Motor neuron (in vitro differentiated cells): ENCODE data around the gene CEND1. TPM values are rescaled to one million over a fixed set of nuclear protein-coding genes. Genes with fewer than 3 reads are reported as not detected.

ENCODE experiments used
- ATAC-seq, 8 experiments: fragments of 200-7000 bp; cut with Tn5 transposase; replicated peaks in 6 of 8; 2 replicates each; pipeline ENCODE4 v1.8.0; 2021; ENCODE audit warnings: mild to moderate bottlenecking in 8 of 8, moderate library complexity in 8 of 8
- H3K27ac ChIP-seq, 2 donors: fragments of 250-450 bp; sonication (Bioruptor Pico); 2 replicates each; pipeline ENCODE4 v1.9.0; 2021; ENCODE audit warnings: antibody characterized with exemption in 2 of 2, mild to moderate bottlenecking in 2 of 2, moderate library complexity in 1 of 2
- H3K4me1 ChIP-seq, 2 donors: fragments of 250-450 bp; sonication (Bioruptor Pico); replicated peaks in 1 of 2; 2 replicates each; pipeline ENCODE4 v1.6.1; 2021; ENCODE audit warnings: antibody characterized with exemption in 2 of 2, mild to moderate bottlenecking in 2 of 2, moderate library complexity in 1 of 2
- H3K4me3 ChIP-seq, 5 donors: fragments of 250-450 bp; sonication (Bioruptor Pico); 2 replicates each; pipeline ENCODE4 v1.9.0; 2021; ENCODE audit warnings: antibody characterized with exemption in 5 of 5, mild to moderate bottlenecking in 5 of 5, moderate library complexity in 4 of 5
- WGBS, 10 experiments: fragments of 450-650 bp; shearing (Covaris generic); methylation state at CpG; one replicate each; pipeline ENCODE4 v1.0.0; 2022; 5-methylcytosine and 5-hydroxymethylcytosine counted together
- in situ Hi-C, 9 experiments: fragments of 400-800 bp; cut with MboI; loops; one replicate each; pipeline ENCODE4 v1.15.0; 2021; ENCODE audit warnings: low sequenced_read_pairs in 9 of 9, low pct_unique_long_range_greater_than_20kb in 2 of 9; ENCODE audit not compliant: unreplicated experiment in 9 of 9
- total RNA-seq, 8 experiments: library from RNA; unstranded; fragments of 300-600 nt; gene quantifications; 2 replicates each; pipeline versions ENCODE4 v1.2.3 to v1.2.4, GENCODE V29; 2022

Gene CEND1
- total RNA-seq, 8 experiments from 2014 or later = 1.8 to 21.7 (median 15.3) TPM

- in situ Hi-C loops = loop anchor here in 1 of 9 experiments (25.0 kb wide), 1 partner anchor 201 kb away; the partner anchor contains the start of genes LMNTD2 and RASSF7
- no peak overlapping the region for H3K4me3 ChIP-seq
- no peak overlapping the region for H3K27ac ChIP-seq
- 83 to 100% (median 88%) methylated on average over 1 to 10 of the region's 22 CpGs; no CpG with 5 or more reads in 6 of the 10 experiments for WGBS, 10 experiments
- no peaks in the 10 kb centered on the region for H3K4me1 ChIP-seq
- peak in 1 of 8 experiments; percentile 3 for ATAC-seq
Measured at GRCh38 chr11:763549-764321, 26.2 kb downstream of the CEND1 start.

GRCh38 chr11:763073-763463 is 26.8 kb downstream of the CEND1 start:
- Histone ChIP-seq H3K4me3 (no peak overlapping the region), H3K4me1 (no peaks in the 10 kb centered on the region), H3K27ac (no peak overlapping the region)
- WGBS, 10 experiments = 100% methylated on average over 1 of the region's 24 CpGs; no CpG with 5 or more reads in 9 of the 10 experiments
- in situ Hi-C loops = loop anchor here in 1 of 9 experiments (25.0 kb wide), 1 partner anchor 201 kb away; the partner anchor contains the start of genes LMNTD2 and RASSF7
- ATAC-seq = no peak

GRCh38 chr11:762421-763072 is 27.3 kb downstream of the CEND1 start:
- 0 to 100% (median 54%) methylated on average over 1 to 5 of the region's 10 CpGs; no CpG with 5 or more reads in 6 of the 10 experiments for WGBS, 10 experiments
- Histone ChIP-seq H3K4me1 (no peaks in the 10 kb centered on the region), H3K27ac (no peak overlapping the region), H3K4me3 (no peak overlapping the region)
- ATAC-seq = peak in 5 of 8 experiments; percentile 18 to 71 (median 42)
- in situ Hi-C loops = loop anchor here in 1 of 9 experiments (25.0 kb wide), 1 partner anchor 200 kb away; the partner anchor contains the start of genes LMNTD2 and RASSF7

- Histone ChIP-seq H3K4me3 (no peak overlapping the region), H3K27ac (no peak overlapping the region), H3K4me1 (no peaks in the 10 kb centered on the region)
- in situ Hi-C loops = loop anchor here in 1 of 9 experiments (25.0 kb wide), 1 partner anchor 199 kb away; the partner anchor contains the start of genes LMNTD2 and RASSF7
- WGBS, 10 experiments = 80 to 100% (median 92%) methylated on average over 1 to 8 of the region's 8 CpGs; no CpG with 5 or more reads in 2 of the 10 experiments
- ATAC-seq = no peak
Measured at GRCh38 chr11:761526-762108, 28.3 kb downstream of the CEND1 start.

- H3K4me3 ChIP-seq = no peak overlapping the region
- H3K4me1 ChIP-seq = no peaks in the 10 kb centered on the region
- ATAC-seq = no peak
- in situ Hi-C loops = loop anchor here in 1 of 9 experiments (25.0 kb wide), 1 partner anchor 198 kb away; the partner anchor contains the start of genes LMNTD2 and RASSF7
- H3K27ac ChIP-seq = no peak overlapping the region
Measured at GRCh38 chr11:760236-760635, 29.7 kb downstream of the CEND1 start.

GRCh38 chr11:749731-750130 is 40.2 kb downstream of the CEND1 start:
- WGBS, 10 experiments = 20 to 100% (median 60%) methylated on average over 1 to 2 of the region's 2 CpGs; no CpG with 5 or more reads in 2 of the 10 experiments
- no peak overlapping the region for H3K4me3 ChIP-seq
- no peak for ATAC-seq
- no peak overlapping the region for H3K27ac ChIP-seq
- H3K4me1 ChIP-seq = peaks cover 4 to 17% of the 10 kb centered on the region in 2 donors
- in situ Hi-C loops = loop anchor here in 1 of 9 experiments (25.0 kb wide), 1 partner anchor 187 kb away; the partner anchor contains the start of genes LMNTD2 and RASSF7

GRCh38 chr11:748007-748359 is 41.9 kb downstream of the CEND1 start:
- WGBS, 10 experiments = 0 to 45% (median 11%) methylated on average over 1 to 7 of the region's 18 CpGs; no CpG with 5 or more reads in 3 of the 10 experiments
- H3K27ac ChIP-seq = no peak overlapping the region
- H3K4me3 ChIP-seq = peak overlapping the region; percentile 78 to 95 (median 90)
- in situ Hi-C loops = no loop called here
- peaks cover 4 to 17% of the 10 kb centered on the region in 2 donors for H3K4me1 ChIP-seq
- ATAC-seq = peak in 4 of 8 experiments; percentile 1 to 5 (median 2)

- 0 to 2% methylated on average over 6 to 12 of the region's 112 CpGs; no CpG with 5 or more reads in 8 of the 10 experiments for WGBS, 10 experiments
Measured at GRCh38 chr11:747158-748006, 42.5 kb downstream of the CEND1 start, which contains the start of gene TALDO1. Gene TALDO1 (plus strand): TSS chr11:747464. CDS start chr11:747482, 18 bp downstream.

GRCh38 chr11:746289-747157 is 43.4 kb downstream of the CEND1 start:
- peak overlapping the region; percentile 78 to 95 (median 90) for H3K4me3 ChIP-seq
- H3K27ac ChIP-seq = peak overlapping the region; percentile 86 to 88
- ATAC-seq = peak; percentile 35 to 69 (median 61)
- WGBS, 10 experiments = 0 to 80% (median 46%) methylated on average over 1 to 14 of the region's 46 CpGs; no CpG with 5 or more reads in 3 of the 10 experiments
- in situ Hi-C loops = no loop called here
- peaks cover 4 to 17% of the 10 kb centered on the region in 2 donors for H3K4me1 ChIP-seq

More at GRCh38 chr11:747158-748006, 42.5 kb downstream of the CEND1 start, which contains the start of gene TALDO1:
- ATAC-seq = peak; percentile 90 to 97 (median 95)
- peak within 1 kb of the TSS; percentile 78 to 95 (median 90) for H3K4me3 ChIP-seq
- H3K27ac ChIP-seq = peak within 1 kb of the TSS; percentile 86 to 88
- in situ Hi-C loops = no loop called here
- H3K4me1 ChIP-seq = peaks cover 4 to 17% of the 10 kb centered on the region in 2 donors

- in situ Hi-C loops = no loop called here
- Histone ChIP-seq H3K4me1 (peaks cover 4 to 17% of the 10 kb centered on the region in 2 donors), H3K27ac (no peak overlapping the region), H3K4me3 (no peak overlapping the region)
- no peak for ATAC-seq
- 10 to 100% (median 73%) methylated on average over 1 of the region's 1 CpG; no CpG with 5 or more reads in 1 of the 10 experiments for WGBS, 10 experiments
Measured at GRCh38 chr11:745428-745827, 44.5 kb downstream of the CEND1 start.

- no peak for ATAC-seq
- 80 to 100% (median 100%) methylated on average over 1 to 3 of the region's 4 CpGs; no CpG with 5 or more reads in 2 of the 10 experiments for WGBS, 10 experiments
- in situ Hi-C loops = no loop called here
- no peak overlapping the region for H3K27ac ChIP-seq
- H3K4me3 ChIP-seq = no peak overlapping the region
- H3K4me1 ChIP-seq = peaks cover 6 to 12% of the 10 kb centered on the region in 2 donors
Measured at GRCh38 chr11:742571-743201, 47.2 kb downstream of the CEND1 start.
